HG03558 (cell line): Measurements from ENCODE around the gene DRAXIN.

Source experiments
- ATAC-seq: cut with Tn5 transposase; IDR thresholded peaks from one replicate; pipeline ENCODE4 v1.9.1; 2021; ENCODE audit warnings: moderate number of reproducible peaks; ENCODE audit not compliant: unreplicated experiment; ENCODE audit errors: extremely low read depth

Gene DRAXIN

DNA sequence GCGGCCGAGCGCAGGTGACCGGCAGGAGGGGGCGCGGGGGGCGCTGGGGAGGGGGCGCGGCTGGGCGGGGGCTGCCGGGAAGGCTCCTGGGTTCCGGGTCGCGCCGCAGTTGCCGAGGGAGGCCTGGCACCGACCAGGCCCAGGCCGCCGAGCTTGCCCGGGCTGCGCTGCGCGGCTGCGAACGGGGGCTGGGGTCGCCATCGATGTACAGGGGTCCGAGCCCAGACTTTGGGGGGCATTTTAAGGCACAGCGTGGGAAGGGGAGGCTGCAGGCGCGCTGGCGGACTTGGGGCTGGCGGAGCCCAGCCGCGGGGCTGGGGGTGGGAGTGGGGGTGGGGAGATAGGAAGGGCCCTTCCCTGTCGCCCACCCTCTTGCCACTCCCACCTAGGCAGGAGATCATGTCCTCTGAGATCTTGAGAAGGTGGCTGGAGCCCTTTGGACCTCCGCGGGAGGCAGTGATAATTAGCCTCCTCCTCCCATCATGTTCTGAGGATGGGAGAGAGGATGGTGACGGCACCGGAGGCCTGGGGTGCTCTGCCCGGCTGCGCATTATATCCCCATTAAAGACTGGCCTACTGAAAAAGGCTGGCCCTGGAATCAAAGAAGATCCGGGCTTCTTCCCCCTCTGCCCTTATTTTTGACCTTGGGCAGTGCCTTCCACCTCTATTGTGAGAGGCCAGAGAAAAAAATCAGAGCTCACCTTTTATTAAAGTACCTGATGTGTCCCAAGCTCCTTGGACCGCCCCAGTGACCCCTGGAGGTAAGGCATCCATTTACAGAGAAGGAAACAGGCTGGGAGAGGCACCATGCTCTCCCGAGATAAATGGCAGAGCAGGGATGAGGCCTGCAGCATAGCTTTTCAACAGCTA lies 36.3 kb upstream of the DRAXIN start:
- ATAC-seq: no peak

DNA sequence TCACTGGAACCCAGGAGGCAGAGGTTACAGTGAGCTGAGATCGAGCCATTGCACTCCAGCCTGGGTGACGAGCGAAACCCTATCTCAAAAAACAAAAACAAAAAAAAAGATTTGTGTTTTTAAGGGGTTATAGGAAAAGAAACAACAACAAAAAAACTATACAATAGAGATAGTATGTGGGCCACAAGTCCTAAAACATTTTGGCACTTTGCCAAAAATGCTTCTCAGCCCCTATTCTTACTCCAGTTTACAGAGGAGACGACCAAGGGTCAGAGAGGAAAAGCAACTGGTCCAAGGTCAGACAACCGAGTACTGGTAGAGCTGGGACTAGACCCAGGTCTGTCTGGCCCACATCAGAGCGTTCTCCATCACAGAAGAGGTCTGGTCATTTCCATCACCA lies 33.9 kb upstream of the DRAXIN start:
- no peak for ATAC-seq

- ATAC-seq: no peak
Measured at GRCh38 chr1:11658542-11658941, 33.0 kb upstream of the DRAXIN start.

- ATAC-seq: no peak
Measured at GRCh38 chr1:11659748-11660147, 31.8 kb upstream of the DRAXIN start.

GRCh38 chr1:11661103-11661502 lies 30.4 kb upstream of the DRAXIN start:
- ATAC-seq: no peak

DNA sequence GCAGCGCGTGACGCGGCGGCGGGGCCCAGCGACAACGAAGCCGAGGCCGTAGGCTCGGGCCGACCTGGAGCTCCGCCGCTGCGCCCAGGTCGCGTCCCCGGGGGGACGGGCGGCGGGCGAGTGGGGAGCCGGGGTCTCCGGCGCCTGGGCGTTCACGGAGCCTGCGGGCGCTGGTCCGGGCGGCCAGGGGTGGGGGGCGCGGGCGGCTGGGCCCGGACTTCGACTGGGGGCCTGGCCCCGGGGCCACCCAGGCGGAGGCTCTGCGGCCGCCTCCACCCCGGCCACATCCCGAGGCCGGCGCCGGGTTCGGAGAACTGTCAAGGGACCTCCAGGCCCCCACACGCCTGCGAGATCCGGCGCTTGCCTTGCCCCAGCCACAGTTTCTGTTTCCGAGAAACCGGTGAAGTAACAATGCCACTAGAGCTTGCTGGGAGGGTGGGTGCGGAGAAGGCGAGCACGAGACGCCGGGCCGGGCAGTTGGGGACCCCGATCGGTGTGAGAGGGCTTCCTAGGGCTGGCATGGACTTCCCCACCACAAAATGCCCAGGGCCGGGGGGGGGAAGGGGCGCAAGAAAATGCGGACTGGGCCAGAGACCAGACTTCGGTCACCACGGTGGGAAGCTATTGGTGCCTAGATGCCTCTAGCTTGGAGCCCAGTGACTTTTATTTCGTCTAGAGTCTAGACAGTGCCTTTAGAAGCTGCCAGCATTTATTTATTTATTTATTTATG lies 27.0 kb upstream of the DRAXIN start:
- no peak for ATAC-seq

- no peak for ATAC-seq
Measured at GRCh38 chr1:11668516-11668915, 23.0 kb upstream of the DRAXIN start.

GRCh38 chr1:11670747-11671146 lies 20.8 kb upstream of the DRAXIN start:
- no peak for ATAC-seq

- ATAC-seq: no peak
Measured at GRCh38 chr1:11671205-11671543, 20.3 kb upstream of the DRAXIN start.

DNA sequence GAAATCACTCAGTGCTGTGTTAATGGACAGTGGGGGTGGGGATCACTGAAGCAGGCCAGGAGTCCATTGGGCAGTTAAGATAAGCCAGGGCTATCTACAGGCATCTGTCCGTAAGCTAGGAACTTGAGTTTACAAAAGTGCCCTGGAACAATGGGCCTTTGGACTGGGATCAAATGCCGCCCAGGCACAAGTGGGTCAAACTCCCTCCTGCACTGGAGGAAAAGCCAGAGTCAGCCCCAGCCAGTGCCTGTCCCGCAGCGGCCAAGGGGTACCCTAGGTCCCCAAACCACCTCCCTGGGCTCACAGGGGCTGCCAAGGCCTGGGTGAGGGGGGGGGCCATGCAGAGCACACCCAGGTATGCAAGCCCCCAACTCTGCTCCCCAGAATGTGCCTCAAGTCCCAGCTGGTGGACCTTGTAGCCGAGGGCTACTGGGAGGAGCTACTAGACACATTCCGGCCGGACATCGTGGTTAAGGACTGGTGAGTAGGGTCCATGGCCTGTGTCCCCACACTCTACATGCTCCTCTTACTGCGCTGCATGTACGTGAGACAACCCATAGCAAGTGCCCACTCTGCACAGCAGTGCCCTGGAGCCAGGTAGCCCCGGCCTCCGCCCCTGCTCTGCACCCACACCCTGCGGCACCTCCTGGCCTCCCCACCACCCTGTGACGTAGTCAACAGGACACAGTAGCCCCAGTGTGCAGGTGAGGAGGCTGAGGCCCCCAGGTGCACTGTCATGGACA lies 19.8 kb upstream of the DRAXIN start:
- ATAC-seq: no peak

DNA sequence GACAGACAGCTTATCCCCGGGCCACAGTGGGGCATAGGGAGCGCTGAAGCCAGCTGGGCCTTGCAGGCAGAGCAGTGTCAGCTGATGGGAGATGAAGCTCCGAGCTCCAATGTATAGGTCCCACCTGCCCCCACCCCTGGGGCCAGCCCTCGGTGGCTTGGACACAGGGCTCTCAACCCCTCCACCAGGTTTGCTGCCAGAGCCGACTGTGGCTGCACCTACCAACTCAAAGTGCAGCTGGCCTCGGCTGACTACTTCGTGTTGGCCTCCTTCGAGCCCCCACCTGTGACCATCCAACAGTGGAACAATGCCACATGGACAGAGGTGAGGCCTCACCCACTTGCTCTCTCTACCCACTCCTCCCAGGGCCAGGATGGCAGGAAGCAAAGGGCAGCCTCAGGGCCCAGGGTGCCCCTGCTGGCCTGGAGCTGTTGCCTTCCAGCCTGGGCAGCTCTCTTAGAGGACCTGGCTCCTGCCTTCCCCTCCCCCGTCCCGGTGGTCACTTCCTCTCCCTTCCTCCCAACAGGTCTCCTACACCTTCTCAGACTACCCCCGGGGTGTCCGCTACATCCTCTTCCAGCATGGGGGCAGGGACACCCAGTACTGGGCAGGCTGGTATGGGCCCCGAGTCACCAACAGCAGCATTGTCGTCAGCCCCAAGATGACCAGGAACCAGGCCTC lies 18.3 kb upstream of the DRAXIN start:
- no peak for ATAC-seq

- no peak for ATAC-seq
Measured at GRCh38 chr1:11674488-11674887, 17.0 kb upstream of the DRAXIN start.

DNA sequence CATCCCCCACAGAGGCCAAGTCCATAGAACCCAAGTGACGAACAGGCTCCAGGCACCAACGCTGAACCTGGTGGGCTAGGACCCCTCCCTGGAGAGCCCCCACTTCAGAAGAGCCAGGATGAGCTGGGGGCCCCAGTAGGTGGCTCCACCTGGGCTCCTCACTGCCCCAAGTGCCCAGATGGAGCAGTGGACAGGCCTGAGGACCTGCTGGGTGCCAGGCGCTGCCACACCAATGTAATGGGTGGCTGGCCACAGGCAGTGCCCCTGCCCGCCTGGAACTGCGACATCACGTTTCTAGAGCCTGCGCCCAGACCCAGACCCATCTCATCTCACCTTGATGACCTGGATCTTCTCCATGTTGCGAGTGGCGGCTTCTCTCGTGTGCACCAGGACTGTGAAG lies 16.2 kb upstream of the DRAXIN start:
- ATAC-seq: no peak

DNA sequence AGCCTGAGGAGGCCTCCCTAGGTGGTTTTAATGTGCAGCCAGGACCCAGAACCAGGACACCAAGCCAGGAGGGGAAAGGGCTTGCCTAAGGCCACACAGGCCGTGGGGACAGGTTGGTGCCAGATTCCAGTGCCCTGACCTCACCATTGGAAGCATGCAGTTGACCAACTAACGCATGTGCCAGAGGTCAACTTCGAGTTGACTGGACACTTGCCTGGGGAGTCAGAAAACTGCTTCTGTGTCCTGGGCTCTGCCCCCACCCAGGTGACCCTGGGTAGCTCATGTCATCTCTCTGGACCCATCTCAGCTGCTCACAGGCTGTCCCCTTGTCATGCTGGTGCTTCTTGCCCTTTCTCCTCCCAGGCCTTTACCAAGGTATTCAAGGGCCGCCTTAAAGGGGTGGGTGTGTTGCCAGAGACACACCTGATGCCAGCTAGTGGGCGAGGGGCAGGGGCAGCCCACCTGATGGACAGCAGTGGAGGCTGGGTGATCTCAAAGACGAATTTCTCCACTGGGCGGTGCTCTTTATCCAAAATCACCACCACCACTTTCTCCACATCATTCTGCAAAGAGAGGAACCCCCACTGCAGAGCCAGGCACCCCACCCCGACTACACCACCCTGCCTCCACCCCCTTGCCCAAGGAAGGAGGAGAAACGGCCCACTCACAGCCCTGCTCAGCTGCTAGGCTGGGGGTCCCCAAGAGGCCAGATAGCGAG lies 15.0 kb upstream of the DRAXIN start:
- no peak for ATAC-seq

- no peak for ATAC-seq
Measured at GRCh38 chr1:11678442-11678841, 13.1 kb upstream of the DRAXIN start.

DNA sequence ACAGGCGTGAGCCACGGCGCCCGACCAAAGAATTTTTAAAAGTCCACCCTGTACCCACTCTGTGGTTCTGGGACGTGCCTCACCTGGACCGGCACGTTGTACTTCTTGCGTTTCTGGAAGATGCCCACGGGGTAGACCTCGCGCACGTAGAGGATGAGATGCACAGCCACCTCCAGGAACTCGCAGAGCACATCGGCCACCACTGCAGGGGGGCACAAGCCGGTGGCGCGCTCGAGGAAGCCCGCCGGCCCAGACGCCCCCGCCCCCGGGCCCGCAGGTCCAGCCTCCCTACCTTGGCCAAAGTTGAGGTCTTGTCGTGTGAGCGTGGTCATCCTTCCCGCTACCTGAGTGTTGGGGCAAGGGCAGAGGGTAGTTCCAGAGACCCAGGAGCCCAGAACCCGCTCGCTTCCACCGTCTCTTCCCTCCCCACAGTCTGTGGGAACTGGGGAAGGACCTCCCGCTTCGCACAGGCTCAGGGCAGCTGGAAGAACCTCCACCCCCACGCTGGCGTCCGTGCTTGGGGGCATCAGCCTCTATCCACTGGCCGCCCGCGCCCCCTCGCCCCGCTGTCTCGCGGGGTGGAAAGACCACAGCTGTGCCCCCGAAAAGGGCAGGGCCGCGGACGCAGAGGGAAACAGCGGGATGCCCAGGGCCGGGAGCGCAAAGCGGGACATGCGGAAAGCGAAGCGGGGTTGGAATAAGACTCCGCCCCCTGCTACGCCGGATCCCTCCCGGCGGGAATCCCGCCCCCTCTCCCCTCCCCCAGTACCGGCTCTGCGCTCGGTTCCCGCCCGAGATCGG lies 11.0 kb upstream of the DRAXIN start:
- no peak for ATAC-seq

DNA sequence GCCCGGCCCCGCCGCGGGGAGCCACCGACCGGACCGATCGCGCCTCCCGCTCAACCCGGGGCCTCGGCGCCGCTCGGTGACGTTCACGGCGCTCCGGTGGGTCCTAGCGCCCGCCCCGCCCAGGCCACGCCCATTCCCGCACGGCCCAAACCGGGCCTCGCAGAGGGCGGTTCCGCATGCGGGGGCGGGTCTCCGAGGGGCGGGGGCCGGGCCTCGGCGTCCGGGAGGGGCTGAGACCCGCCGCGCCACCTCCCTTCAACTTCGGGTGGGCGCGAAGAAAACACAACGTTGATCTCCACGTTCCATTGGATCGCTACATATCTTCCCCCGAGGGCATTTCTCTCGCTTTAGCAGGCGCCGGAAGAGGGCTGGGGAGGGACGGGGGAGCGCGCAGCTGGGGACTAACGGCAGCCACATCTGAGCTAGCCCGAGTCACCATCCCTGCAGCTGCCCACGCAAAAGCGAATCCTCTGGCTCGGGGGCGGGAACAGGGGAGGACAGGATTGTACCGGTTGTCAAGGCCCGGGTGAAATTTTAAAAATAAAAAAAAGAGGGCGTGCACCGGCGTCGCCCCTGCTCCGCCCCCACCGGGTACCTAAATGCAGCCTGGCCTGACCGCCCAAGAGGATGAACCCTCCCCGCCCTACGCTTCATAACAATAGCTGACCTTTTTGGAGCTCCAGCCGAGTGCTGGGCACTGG lies 10.3 kb upstream of the DRAXIN start, which contains the start of gene MAD2L2:
Gene MAD2L2 (minus strand): TSS at position 78 of the 701 bp plus-strand sequence. CDS start 547 bp downstream, outside the sequence.
- ATAC-seq: no peak

DNA sequence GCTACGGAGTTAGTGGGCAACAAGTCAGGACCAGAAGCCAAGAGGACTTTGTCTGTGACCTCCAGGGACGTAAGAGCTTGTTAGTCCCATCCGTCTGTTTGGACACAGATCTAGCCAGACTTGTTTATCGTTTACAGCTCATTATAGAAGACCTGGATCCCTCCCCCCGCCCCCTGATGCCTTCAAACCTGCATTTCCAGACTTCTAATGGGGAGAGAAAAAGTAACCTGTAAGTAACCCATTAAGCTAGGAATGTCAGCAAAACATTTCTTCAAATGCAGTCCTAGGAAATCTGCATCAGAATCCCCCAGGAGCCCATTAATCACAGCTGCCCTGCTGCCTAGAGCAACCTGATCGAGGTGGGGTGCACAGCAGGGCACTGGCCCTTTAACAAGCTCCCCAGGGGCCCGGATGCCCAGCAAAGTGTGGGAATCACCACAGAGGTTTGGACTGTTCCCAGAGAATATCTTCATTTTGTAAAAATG lies 9.2 kb upstream of the DRAXIN start:
- no peak for ATAC-seq
